Thoracic aorta (tissue), 2 donors: Measurements from ENCODE around the gene DLGAP3. TPM values are rescaled to one million over a fixed set of nuclear protein-coding genes. Genes with fewer than 3 reads are reported as not detected.
A peak's percentile ranks its signal among the peaks of the same experiment; 100 is the strongest.

Experiments
- ATAC-seq: fragments of 150-250 bp; one replicate; pipeline ENCODE4 v1.8.0; 2017; ENCODE audit warnings: low read depth; ENCODE audit not compliant: insufficient number of reproducible peaks, low FRiP score
- DNase-seq: peaks from one replicate; pipeline ENCODE4 v3.0.0-alpha.2; 2020; ENCODE audit warnings: low spot score
- H3K27ac ChIP-seq, 2 donors: fragments of 200-600 bp; sonication (generic); 1 replicate in 1 of 2; 2 replicates in 1 of 2; pipeline ENCODE4 v1.5.1; 2016; ENCODE audit warnings: mild to moderate bottlenecking in 2 of 2, moderate library complexity in 2 of 2
- H3K27me3 ChIP-seq: fragments of 200-600 bp; sonication (generic); replicated peaks from 2 replicates; pipeline ENCODE4 v1.6.0; 2016; ENCODE audit warnings: mild to moderate bottlenecking; ENCODE audit not compliant: insufficient read depth
- H3K36me3 ChIP-seq: fragments of 200-600 bp; sonication (generic); one replicate; pipeline ENCODE4 v1.5.1; 2016
- H3K4me1 ChIP-seq, 2 donors: fragments of 200-600 bp; sonication (generic); 1 replicate in 1 of 2; 2 replicates in 1 of 2; pipeline versions ENCODE4 v1.5.1 to v1.6.0; 2016; ENCODE audit warnings: low read depth in 2 of 2, mild to moderate bottlenecking in 1 of 2; ENCODE audit not compliant: control insufficient read depth in 1 of 2
- H3K4me3 ChIP-seq: fragments of 200-600 bp; sonication (generic); 2 replicates; pipeline ENCODE4 v1.5.1; 2016; ENCODE audit warnings: mild to moderate bottlenecking
- H3K9me3 ChIP-seq: fragments of 200-600 bp; sonication (generic); 2 replicates; pipeline ENCODE4 v1.5.1; 2016
- total RNA-seq, 2 donors: library from RNA; depleted of rRNA; stranded (reverse); fragments of >200 nt; gene quantifications; one replicate each; pipeline versions ENCODE4 v1.1.0 to v1.2.3, GENCODE V29; 2016
- TF ChIP-seq, protein P1 (sequence below): fragments of 200-600 bp; sonication (generic); IDR thresholded peaks from one replicate; pipeline ENCODE4 v1.5.1; 2019; ENCODE audit warnings: antibody characterized with exemption

The DLGAP3 gene
- total RNA-seq, 2 donors from 2014 or later = 0.14 to 0.21 TPM

DNA sequence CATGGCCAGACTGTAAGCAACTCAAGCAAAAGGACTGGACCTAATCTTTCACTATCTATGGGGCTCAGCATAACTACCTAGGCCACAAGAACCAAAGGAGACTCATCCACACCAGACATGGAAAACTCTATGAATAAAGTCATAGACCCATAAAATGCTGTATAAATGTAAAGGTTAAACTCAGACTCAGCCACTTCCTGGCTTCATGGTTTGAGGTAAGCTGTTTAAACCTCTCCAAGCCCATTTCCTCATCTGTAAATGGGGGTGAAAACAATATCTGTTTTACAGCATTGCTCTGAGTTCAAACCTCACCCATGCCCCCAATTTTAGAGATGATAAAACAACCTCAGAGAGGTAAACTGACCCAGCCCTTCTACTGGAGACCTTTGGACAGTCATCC lies 65.9 kb downstream of the DLGAP3 start:
- no peaks in the 10 kb centered on the region for H3K36me3 ChIP-seq
- ATAC-seq (no peak), DNase-seq (no peak)
- peaks cover 7 to 18% of the 10 kb centered on the region in 2 donors for H3K4me1 ChIP-seq
- H3K9me3 ChIP-seq = no peaks in the 10 kb centered on the region
- no peak overlapping the region for H3K27ac ChIP-seq
- H3K27me3 ChIP-seq = no peaks in the 10 kb centered on the region
- TF ChIP-seq, protein P1, sequence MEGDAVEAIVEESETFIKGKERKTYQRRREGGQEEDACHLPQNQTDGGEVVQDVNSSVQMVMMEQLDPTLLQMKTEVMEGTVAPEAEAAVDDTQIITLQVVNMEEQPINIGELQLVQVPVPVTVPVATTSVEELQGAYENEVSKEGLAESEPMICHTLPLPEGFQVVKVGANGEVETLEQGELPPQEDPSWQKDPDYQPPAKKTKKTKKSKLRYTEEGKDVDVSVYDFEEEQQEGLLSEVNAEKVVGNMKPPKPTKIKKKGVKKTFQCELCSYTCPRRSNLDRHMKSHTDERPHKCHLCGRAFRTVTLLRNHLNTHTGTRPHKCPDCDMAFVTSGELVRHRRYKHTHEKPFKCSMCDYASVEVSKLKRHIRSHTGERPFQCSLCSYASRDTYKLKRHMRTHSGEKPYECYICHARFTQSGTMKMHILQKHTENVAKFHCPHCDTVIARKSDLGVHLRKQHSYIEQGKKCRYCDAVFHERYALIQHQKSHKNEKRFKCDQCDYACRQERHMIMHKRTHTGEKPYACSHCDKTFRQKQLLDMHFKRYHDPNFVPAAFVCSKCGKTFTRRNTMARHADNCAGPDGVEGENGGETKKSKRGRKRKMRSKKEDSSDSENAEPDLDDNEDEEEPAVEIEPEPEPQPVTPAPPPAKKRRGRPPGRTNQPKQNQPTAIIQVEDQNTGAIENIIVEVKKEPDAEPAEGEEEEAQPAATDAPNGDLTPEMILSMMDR = no peak
- no peak overlapping the region for H3K4me3 ChIP-seq

DNA sequence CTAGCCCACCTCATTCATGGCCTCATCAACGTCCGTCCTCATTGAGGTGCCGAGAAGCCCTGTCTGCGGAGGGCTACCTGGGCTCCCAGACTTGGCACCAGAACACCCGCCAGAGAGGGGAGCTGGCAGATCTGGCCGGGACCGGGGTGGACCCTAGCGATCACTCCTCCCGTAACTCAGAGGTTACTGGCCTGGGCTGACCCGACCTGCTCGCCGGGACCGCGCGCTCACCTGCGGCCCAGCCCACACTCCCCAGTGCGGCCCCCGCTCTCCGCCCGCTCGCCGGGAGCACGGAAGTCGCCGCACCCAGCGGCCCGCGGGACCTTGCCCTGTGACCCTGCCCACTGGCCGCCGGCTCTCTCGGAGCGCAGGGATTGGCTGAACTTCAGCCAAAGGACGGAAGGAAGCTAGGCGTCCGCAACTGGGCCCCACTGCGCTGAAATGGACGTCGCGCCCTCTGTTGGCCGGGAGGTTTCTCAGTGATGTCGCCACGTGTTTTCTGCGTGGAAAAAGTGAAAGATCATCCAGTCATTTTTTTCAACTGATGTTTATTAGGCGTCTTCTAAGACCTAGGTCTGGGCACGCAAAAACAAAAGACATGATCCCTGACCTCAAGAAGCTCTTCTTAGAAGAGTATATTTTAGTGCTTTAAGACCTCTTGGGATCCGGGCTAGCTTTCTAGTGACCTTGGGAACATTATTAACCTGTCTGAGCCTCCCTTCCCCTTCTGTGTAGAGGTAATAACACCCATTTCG lies 69.8 kb downstream of the DLGAP3 start, which contains the start of gene SMIM12:
TSS of gene SMIM12 (minus strand) at position 304 of the 755 bp plus-strand sequence. CDS start 3,772 bp downstream, outside the sequence.
- Histone ChIP-seq H3K4me1 (peaks cover 11 to 22% of the 10 kb centered on the region in 2 donors), H3K4me3 (peak within 1 kb of the TSS; percentile 91), H3K27me3 (no peaks in the 10 kb centered on the region), H3K27ac (peak within 1 kb of the TSS; percentile 87 to 89), H3K9me3 (no peaks in the 10 kb centered on the region), H3K36me3 (peaks cover 9% of the 10 kb centered on the region)
- TF ChIP-seq, protein P1 = peak; percentile 73
- DNase-seq = peak; percentile 89
- ATAC-seq = peak; percentile 98

DNA sequence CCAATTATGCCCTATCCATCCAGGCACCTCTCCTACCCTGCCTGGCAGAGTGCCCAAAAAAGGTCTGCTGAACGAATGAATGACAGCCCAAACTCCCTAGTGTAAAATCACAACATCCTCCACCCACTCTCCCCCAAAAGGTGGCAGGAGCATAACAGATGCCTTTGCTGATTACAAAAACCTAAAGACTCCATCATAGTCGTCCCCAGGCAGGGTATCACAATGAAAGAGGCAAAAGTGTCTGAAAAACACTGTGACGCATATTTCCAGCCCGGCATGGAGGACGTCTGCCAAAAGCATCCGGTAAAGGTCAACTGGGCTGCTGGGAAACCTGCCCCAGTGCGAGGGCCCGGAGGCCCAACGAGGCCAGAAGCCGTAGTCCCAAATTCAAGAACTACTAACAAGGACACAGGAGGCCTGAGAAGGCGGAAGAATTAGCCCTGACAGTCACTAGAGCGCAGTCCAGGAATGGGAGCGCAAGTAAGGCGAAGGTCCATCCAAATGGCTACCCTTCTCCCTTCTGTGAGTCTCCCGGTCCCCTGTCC lies 70.5 kb downstream of the DLGAP3 start:
- ATAC-seq (no peak), DNase-seq (no peak)
- Histone ChIP-seq H3K27me3 (no peaks in the 10 kb centered on the region), H3K9me3 (no peaks in the 10 kb centered on the region), H3K36me3 (peaks cover 16% of the 10 kb centered on the region), H3K4me1 (peaks cover 11 to 22% of the 10 kb centered on the region in 2 donors), H3K27ac (peak overlapping the region; percentile 87 to 89), H3K4me3 (peak overlapping the region; percentile 91)
- TF ChIP-seq, protein P1 = no peak

DNA sequence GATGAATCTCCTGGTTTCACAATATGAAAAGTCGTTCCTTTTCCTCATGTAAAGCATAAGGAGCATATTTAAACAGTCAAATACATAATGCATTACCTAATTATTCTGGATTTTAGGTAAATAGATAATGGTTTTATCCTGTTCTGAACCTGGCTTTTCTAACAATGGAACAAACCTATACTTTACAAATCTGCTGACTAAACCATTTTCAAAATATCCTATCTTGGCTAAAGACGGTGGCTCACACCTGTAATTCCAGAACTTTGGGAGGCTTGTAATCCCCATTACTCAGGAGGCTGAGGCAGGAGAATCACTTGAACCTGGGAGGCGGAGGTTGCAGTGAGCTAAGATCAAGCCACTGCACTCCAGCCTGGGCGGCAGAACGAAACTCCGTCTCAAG lies 72.8 kb downstream of the DLGAP3 start:
- Histone ChIP-seq H3K36me3 (peaks cover 18% of the 10 kb centered on the region), H3K9me3 (no peaks in the 10 kb centered on the region), H3K4me3 (no peak overlapping the region), H3K27me3 (no peaks in the 10 kb centered on the region), H3K27ac (no peak overlapping the region), H3K4me1 (peaks cover 16 to 42% of the 10 kb centered on the region in 2 donors)
- DNase-seq (no peak), ATAC-seq (no peak)
- TF ChIP-seq, protein P1 = no peak

DNA sequence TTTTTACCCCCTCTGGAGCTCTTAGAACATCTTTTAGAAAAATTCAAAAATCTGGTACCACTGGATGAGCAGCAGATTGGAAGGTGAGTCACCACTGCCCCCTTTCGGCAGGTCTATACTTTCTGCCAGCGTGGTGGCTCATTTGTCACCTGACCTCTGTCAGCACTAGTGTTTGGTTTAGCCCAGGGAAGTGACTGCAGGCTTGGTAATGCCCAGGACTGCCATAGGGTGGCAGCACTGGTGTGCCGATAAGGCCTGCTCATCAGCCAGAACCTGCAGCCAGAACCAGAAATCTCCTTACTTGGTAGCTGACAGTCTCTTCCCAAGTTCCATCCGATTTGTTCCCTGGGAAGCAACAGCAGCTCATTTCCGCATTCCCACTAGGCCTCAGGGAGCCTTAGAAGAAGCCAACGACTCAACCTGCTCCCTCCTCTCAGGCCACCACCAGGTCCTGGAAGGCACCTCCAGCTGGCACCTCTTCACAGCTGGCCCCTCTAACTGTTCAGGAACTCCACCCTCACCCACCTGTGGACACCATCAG lies 76.7 kb downstream of the DLGAP3 start:
- DNase-seq (peak; percentile 76), ATAC-seq (peak; percentile 83)
- Histone ChIP-seq H3K27ac (peak overlapping the region; percentile 91 to 92), H3K9me3 (no peaks in the 10 kb centered on the region), H3K36me3 (peaks cover 18% of the 10 kb centered on the region), H3K27me3 (no peaks in the 10 kb centered on the region), H3K4me1 (peaks cover 19 to 42% of the 10 kb centered on the region in 2 donors), H3K4me3 (no peak overlapping the region)
- TF ChIP-seq, protein P1 = peak; percentile 96
